ENCODE results near the gene CMYA5. TPM values are rescaled to one million over a fixed set of nuclear protein-coding genes. Genes with fewer than 3 reads are reported as not detected.

The CMYA5 gene
- total RNA-seq, 1 donor from 2014 or later = 886 TPM

DNA sequence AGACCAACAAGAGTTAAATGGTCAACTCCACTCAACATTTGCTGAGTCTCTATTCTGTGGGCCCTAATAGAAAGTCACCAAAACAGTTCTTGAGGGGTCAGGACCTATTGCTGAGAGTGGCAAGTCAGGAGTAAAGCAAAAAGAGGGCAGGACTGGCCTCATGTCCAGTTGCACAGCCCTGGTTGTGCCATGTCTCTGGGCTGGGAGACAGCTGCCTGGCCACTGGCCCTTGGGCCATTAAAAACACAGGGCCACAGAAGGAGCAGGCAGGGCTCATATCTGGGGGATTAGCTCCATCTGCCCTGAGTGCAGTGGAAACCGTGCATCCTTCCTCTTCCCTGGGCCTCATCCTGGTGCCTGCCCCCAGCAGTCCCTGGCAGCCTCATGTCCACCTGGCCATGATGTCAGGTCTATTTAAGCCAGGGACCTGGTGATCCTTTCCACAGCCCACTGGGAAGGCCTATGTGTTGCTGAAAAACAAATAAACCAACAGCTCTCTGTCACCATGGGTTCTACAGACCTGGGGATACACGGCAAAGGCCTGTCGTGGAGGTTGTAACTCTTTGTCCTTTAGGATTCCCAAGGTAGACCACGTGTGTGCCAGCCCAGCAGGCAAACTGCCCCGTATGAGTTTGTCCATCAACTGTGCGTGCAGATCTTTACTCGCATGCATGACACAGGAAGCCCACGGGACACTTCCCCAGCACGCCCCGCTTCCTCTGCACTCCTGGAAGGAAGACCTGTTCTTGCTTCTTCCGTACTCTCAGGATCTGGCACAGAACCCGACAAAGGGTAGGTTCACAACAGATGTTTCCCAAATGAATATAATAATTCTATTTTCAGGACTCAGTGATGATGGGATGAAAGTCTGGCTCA is 152.6 kb downstream of the CMYA5 start:
- intact Hi-C loops (cut with DNase I) = no loop called here
- ATAC-seq (no peak), DNase-seq (ENCODE audit: missing footprints) (no peak)

- intact Hi-C loops (cut with DNase I) = no loop called here
- DNase-seq (ENCODE audit: missing footprints) = no peak
Measured at GRCh38 chr5:79842991-79843390, 153.4 kb downstream of the CMYA5 start.

DNA sequence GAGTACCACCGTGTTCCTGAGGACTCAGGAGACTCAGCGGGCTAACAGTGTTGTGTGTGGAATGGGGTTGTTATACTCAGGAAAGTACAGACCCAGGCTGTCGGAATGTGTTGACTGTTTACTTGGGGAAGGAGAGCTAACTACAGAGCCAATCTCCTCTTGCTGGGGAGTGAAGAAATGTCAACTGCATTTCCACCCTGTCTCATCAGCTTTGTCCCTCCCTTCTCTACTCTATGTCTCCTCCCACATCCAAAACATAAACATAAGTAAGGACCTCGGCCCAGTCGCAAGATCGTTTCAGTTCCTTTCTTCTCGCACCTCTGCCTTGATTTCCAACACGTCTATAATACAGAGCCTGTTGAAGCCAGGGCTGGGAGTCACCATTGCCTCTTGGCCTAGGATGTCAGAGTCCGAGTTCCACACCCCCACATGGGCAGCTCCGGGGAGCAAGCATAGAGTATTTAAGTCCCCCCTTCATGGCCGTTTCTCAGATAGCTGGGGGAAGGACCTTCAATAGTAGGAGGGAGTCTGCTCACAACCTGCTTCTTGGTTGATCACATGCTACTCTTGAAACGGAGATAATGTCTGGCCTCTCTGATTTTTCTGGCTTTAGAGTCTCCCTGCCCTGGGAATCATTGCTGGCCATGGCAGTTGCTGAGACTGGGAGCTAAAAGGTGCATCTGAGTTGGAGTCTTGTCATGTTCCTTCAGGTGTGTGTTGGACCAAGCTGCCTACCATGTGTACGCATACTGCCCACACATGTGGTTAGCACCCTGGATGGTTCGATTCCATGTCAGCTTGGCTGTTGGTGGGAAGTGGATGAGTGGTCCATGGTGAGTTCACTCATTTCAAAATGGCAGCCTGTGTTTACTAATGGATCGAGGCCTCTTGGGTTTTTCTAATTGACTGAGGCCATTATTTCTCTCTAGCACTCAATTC is 154.1 kb downstream of the CMYA5 start:
- intact Hi-C loops (cut with DNase I) = no loop called here
- no peak for ATAC-seq
- no peak for DNase-seq (ENCODE audit: missing footprints)

More at GRCh38 chr5:79842991-79843390, 153.4 kb downstream of the CMYA5 start:
- no peak for ATAC-seq

- intact Hi-C loops (cut with DNase I) = no loop called here
- ATAC-seq (no peak), DNase-seq (ENCODE audit: missing footprints) (no peak)
Measured at GRCh38 chr5:79844571-79844970, 154.9 kb downstream of the CMYA5 start.

DNA sequence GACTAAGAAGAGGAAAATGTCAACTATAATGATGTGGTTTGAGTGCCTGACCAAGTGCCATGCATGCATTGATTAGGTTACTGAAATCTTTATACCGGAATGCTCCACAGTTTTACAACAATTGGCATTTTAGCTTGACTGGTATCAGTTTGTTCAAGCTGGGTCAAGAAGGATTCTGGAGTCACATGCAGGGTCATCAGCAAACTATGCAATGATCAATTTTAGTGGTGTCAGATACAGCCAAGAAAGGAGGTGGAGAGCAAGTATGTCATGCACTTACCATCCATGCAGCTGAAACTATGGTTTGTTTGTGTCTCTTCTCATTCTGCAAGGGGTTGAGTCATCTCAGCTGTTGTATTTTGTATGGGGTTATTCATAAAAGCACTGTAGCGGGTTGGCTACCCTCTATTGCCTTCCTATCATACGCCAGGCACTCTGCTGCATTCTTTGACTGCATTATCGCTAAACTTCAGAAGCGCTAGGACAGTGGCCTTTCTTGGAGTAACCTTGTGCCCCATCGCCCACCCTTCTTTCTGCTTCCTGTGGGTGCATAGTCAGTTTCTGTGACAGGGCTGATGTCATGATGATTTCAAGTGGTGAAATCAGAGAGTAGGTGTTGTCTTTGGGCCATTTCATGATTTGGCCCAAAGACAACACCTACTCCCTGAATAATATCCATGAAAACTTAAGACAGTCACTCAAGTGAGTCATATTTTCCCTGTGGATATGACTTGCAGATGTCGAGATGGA is 156.0 kb downstream of the CMYA5 start:
- DNase-seq (ENCODE audit: missing footprints) (no peak), ATAC-seq (peak; percentile 60)
- intact Hi-C loops (cut with DNase I) = no loop called here

DNA sequence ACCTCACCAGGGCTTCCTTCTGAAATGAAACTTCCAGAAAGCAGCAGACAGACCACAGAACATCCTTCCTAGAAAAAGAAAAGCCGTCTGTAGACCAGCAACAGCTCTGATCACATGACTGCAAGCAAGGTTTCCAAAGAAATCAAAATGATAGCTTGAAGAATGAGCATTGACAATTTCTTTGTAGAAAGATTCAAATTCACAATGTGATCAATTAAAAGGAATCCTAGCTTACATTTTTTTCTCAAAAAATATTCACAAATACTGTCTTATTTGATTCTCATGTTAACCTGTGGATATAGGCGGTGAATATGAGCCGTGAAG is 156.5 kb downstream of the CMYA5 start:
- intact Hi-C loops (cut with DNase I) = no loop called here

GRCh38 chr5:79847561-79847960 is 157.9 kb downstream of the CMYA5 start:
- DNase-seq (ENCODE audit: missing footprints) (no peak), ATAC-seq (no peak)
- intact Hi-C loops (cut with DNase I) = no loop called here

More for the DNA sequence above, 156.5 kb downstream of the CMYA5 start:
- ATAC-seq (no peak), DNase-seq (ENCODE audit: missing footprints) (no peak)

DNA sequence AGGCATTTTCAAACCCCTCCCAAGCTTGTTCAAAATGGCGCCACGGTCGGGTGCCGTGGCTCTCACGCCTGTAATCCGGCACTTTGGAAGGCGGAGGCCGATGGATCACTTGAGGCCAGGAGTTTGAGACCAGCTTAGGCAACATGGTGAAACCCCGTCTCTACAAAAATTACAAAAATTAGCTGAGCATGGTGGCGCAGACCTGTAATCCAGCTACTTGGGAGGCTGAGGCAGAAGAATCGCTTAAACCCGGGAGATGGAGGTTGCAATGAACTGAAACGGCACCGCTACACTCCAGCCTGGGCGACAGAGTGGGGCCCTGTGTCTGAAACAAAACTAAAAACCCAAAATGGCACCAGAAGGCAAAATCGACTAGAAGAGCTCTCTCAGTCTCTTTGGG is 159.4 kb downstream of the CMYA5 start:
- intact Hi-C loops (cut with DNase I) = no loop called here
- ATAC-seq = no peak
- no peak for DNase-seq (ENCODE audit: missing footprints)

Other genes with a start within 250 kb of the CMYA5 start
- gene HOMER1, start 175.7 kb upstream of the CMYA5 start, total RNA-seq = 51.6 TPM
- gene TENT2, start 77.4 kb upstream of the CMYA5 start, total RNA-seq = 25.0 TPM